ENCODE results near the gene TBC1D9. TPM values are rescaled to one million over a fixed set of nuclear protein-coding genes. Genes with fewer than 3 reads are reported as not detected.
A peak's percentile ranks its signal among the peaks of the same experiment; 100 is the strongest.

TBC1D9 gene
- total RNA-seq, 1 donor, result 31.5 TPM

- no peak for TF ChIP-seq CTCF (IDR thresholded peaks at IDR 0.05; ENCODE audit: insufficient read depth, low read depth, low read length)
- no peak overlapping the region for H3K4me3 ChIP-seq (ENCODE audit: low read depth, low read length)
- peak; percentile 28 for DNase-seq (ENCODE audit: low read depth)
These were observed 93.9 kb downstream of the TBC1D9 start for GRCh38 chr4:140662082-140662869.

GRCh38 chr4:140661550-140661949 is 94.6 kb downstream of the TBC1D9 start:
- no peak for TF ChIP-seq CTCF (IDR thresholded peaks at IDR 0.05; ENCODE audit: insufficient read depth, low read depth, low read length)
- no peak for DNase-seq (ENCODE audit: low read depth)

GRCh38 chr4:140659943-140660700 is 96.1 kb downstream of the TBC1D9 start:
- no peak for DNase-seq (ENCODE audit: low read depth)
- TF ChIP-seq CTCF (IDR thresholded peaks at IDR 0.05; ENCODE audit: insufficient read depth, low read depth, low read length), result no peak
- no peak overlapping the region for H3K4me3 ChIP-seq (ENCODE audit: low read depth, low read length)

More at GRCh38 chr4:140661550-140661949, 94.6 kb downstream of the TBC1D9 start:
- H3K4me3 ChIP-seq (ENCODE audit: low read depth, low read length), result no peak overlapping the region

GRCh38 chr4:140654495-140654814 is 101.7 kb downstream of the TBC1D9 start:
- no peak for TF ChIP-seq CTCF (IDR thresholded peaks at IDR 0.05; ENCODE audit: insufficient read depth, low read depth, low read length)
- no peak overlapping the region for H3K4me3 ChIP-seq (ENCODE audit: low read depth, low read length)
- DNase-seq (ENCODE audit: low read depth), result no peak

- H3K4me3 ChIP-seq (ENCODE audit: low read depth, low read length), result peak overlapping the region; percentile 33
- peak; percentile 80 for DNase-seq (ENCODE audit: low read depth)
- no peak for TF ChIP-seq CTCF (IDR thresholded peaks at IDR 0.05; ENCODE audit: insufficient read depth, low read depth, low read length)
These were observed 102.3 kb downstream of the TBC1D9 start for GRCh38 chr4:140653718-140654494.

- TF ChIP-seq CTCF (IDR thresholded peaks at IDR 0.05; ENCODE audit: insufficient read depth, low read depth, low read length), result no peak
- no peak overlapping the region for H3K4me3 ChIP-seq (ENCODE audit: low read depth, low read length)
- no peak for DNase-seq (ENCODE audit: low read depth)
These were observed 103.6 kb downstream of the TBC1D9 start for GRCh38 chr4:140652601-140653000.
